22Rv1 (cell line): ENCODE results near the gene CASP4.

Source experiments
- ZFX ChIP-seq: fragments of 450-650 bp; IDR thresholded peaks from 2 replicates; pipeline ENCODE4 v1.6.1; 2017; ENCODE audit warnings: antibody characterized with exemption, borderline replicate concordance
- TF ChIP-seq, protein P1 (sequence below): fragments of 450-650 bp; IDR thresholded peaks from 2 replicates; pipeline ENCODE4 v1.5.1; 2017; ENCODE audit warnings: mild to moderate bottlenecking

- TF ChIP-seq, protein P1, sequence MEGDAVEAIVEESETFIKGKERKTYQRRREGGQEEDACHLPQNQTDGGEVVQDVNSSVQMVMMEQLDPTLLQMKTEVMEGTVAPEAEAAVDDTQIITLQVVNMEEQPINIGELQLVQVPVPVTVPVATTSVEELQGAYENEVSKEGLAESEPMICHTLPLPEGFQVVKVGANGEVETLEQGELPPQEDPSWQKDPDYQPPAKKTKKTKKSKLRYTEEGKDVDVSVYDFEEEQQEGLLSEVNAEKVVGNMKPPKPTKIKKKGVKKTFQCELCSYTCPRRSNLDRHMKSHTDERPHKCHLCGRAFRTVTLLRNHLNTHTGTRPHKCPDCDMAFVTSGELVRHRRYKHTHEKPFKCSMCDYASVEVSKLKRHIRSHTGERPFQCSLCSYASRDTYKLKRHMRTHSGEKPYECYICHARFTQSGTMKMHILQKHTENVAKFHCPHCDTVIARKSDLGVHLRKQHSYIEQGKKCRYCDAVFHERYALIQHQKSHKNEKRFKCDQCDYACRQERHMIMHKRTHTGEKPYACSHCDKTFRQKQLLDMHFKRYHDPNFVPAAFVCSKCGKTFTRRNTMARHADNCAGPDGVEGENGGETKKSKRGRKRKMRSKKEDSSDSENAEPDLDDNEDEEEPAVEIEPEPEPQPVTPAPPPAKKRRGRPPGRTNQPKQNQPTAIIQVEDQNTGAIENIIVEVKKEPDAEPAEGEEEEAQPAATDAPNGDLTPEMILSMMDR, result no peak
- TF ChIP-seq ZFX, result no peak
Measured at GRCh38 chr11:104899226-104899625, 69.1 kb downstream of the CASP4 start.
